OCI-LY1 (cell line): ENCODE measurements around the gene ARHGAP18.

ENCODE experiments used
- H2AFZ ChIP-seq: fragments of 200-600 bp; sonication (generic), shearing (Covaris generic); 2 replicates; pipeline ENCODE4 v1.6.0; 2014; ENCODE audit warnings: antibody characterized with exemption, mild to moderate bottlenecking, low read length
- H3F3A ChIP-seq: fragments of 200-600 bp; sonication (generic), shearing (Covaris generic); 2 replicates; pipeline ENCODE4 v1.6.0; 2014; ENCODE audit warnings: mild to moderate bottlenecking, antibody characterized with exemption, low read length, moderate library complexity; ENCODE audit not compliant: insufficient read depth
- H3K27ac ChIP-seq: fragments of 200-600 bp; sonication (generic); 2 replicates; pipeline ENCODE4 v1.5.1; 2014; ENCODE audit warnings: low read length, mixed run types, mild to moderate bottlenecking, low read depth; ENCODE audit not compliant: poor library complexity, severe bottlenecking
- H3K27me3 ChIP-seq: fragments of 200-600 bp; sonication (generic); 2 replicates; pipeline ENCODE4 v1.6.0; 2014; ENCODE audit warnings: antibody characterized with exemption, mild to moderate bottlenecking, low read length, moderate library complexity; ENCODE audit not compliant: insufficient read depth
- H3K36me3 ChIP-seq: fragments of 200-600 bp; sonication (generic); 2 replicates; pipeline ENCODE4 v1.6.1; 2014; ENCODE audit warnings: mild to moderate bottlenecking, antibody characterized with exemption, low read length, moderate library complexity, mixed read lengths; ENCODE audit not compliant: insufficient read depth
- H3K4me1 ChIP-seq: fragments of 200-600 bp; sonication (generic); 2 replicates; pipeline ENCODE4 v1.5.1; 2014; ENCODE audit warnings: mild to moderate bottlenecking, low read length, moderate library complexity; ENCODE audit not compliant: insufficient read depth, severe bottlenecking
- H3K4me2 ChIP-seq: fragments of 200-600 bp; sonication (generic), shearing (Covaris generic); 2 replicates; pipeline ENCODE4 v1.6.1; 2014; ENCODE audit warnings: low read length
- H3K4me3 ChIP-seq: fragments of 200-600 bp; sonication (generic); 2 replicates; pipeline ENCODE4 v1.5.1; 2014; ENCODE audit warnings: low read length, low read depth, mild to moderate bottlenecking, mixed read lengths; ENCODE audit not compliant: poor library complexity, severe bottlenecking
- H3K79me2 ChIP-seq: fragments of 200-600 bp; shearing (Covaris generic); 2 replicates; pipeline ENCODE4 v1.6.1; 2016; ENCODE audit warnings: mixed run types, low read length, mixed read lengths; ENCODE audit not compliant: insufficient read depth
- H3K9ac ChIP-seq: fragments of 200-600 bp; sonication (generic), shearing (Covaris generic); 2 replicates; pipeline ENCODE4 v1.6.1; 2014; ENCODE audit warnings: mild to moderate bottlenecking, low read length, mixed read lengths
- H3K9me2 ChIP-seq: fragments of 200-600 bp; sonication (generic), shearing (Covaris generic); 2 replicates; pipeline ENCODE4 v1.6.1; 2014; ENCODE audit warnings: low read depth, mild to moderate bottlenecking, low read length, mixed read lengths
- H3K9me3 ChIP-seq: fragments of 200-600 bp; shearing (Covaris generic); 2 replicates; pipeline ENCODE4 v1.6.1; 2014; ENCODE audit warnings: low read length, mixed read lengths
- H4K20me1 ChIP-seq: fragments of 200-600 bp; sonication (generic), shearing (Covaris generic); 2 replicates; pipeline ENCODE4 v1.6.0; 2016; ENCODE audit warnings: mild to moderate bottlenecking, low read length; ENCODE audit not compliant: insufficient read depth
- EZH2 ChIP-seq: fragments of 200-600 bp; sonication (generic), shearing (Covaris generic); IDR thresholded peaks from 2 replicates; pipeline ENCODE4 v1.8.0; 2017; ENCODE audit warnings: borderline replicate concordance, mixed run types, mild to moderate bottlenecking, antibody characterized with exemption, low read length, moderate library complexity, mixed read lengths
- TF ChIP-seq, protein P1 (sequence below): fragments of 200-600 bp; sonication (generic), shearing (Covaris generic); IDR thresholded peaks from 2 replicates; pipeline ENCODE4 v1.5.1; 2017; ENCODE audit warnings: mild to moderate bottlenecking, antibody characterized with exemption, low read length, moderate library complexity, mixed read lengths

Gene ARHGAP18

DNA sequence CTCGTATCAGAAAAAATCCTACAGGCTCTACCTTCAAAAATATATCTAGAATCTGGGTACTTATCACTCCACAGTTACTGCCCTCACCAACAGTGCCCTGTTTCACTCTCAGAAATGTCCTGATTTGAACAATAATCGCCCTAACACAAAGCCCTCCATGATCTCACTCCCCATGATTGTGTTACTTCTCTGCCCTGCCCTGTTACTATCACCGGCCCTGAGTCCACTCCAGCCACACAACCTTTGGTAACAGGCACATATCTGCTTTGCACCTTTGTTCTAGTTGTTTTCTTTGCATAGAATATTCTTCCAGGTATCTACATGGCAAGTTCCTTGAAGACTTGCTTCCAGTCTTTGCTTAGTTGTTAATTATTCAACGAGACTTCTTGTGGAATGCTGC is 142.0 kb downstream of the ARHGAP18 start:
- Histone ChIP-seq H3K9me2 (no peaks in the 10 kb centered on the region), H4K20me1 (no peaks in the 10 kb centered on the region), H2AFZ (no peak overlapping the region), H3K4me1 (no peaks in the 10 kb centered on the region), H3K36me3 (no peaks in the 10 kb centered on the region), H3F3A (no peaks in the 10 kb centered on the region), H3K79me2 (no peaks in the 10 kb centered on the region), H3K9ac (no peak overlapping the region), H3K9me3 (no peaks in the 10 kb centered on the region), H3K4me3 (no peak overlapping the region), H3K27ac (no peak overlapping the region), H3K27me3 (no peaks in the 10 kb centered on the region), H3K4me2 (no peak overlapping the region)
- TF ChIP-seq, protein P1, sequence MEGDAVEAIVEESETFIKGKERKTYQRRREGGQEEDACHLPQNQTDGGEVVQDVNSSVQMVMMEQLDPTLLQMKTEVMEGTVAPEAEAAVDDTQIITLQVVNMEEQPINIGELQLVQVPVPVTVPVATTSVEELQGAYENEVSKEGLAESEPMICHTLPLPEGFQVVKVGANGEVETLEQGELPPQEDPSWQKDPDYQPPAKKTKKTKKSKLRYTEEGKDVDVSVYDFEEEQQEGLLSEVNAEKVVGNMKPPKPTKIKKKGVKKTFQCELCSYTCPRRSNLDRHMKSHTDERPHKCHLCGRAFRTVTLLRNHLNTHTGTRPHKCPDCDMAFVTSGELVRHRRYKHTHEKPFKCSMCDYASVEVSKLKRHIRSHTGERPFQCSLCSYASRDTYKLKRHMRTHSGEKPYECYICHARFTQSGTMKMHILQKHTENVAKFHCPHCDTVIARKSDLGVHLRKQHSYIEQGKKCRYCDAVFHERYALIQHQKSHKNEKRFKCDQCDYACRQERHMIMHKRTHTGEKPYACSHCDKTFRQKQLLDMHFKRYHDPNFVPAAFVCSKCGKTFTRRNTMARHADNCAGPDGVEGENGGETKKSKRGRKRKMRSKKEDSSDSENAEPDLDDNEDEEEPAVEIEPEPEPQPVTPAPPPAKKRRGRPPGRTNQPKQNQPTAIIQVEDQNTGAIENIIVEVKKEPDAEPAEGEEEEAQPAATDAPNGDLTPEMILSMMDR, result no peak
- no peak for TF ChIP-seq EZH2

DNA sequence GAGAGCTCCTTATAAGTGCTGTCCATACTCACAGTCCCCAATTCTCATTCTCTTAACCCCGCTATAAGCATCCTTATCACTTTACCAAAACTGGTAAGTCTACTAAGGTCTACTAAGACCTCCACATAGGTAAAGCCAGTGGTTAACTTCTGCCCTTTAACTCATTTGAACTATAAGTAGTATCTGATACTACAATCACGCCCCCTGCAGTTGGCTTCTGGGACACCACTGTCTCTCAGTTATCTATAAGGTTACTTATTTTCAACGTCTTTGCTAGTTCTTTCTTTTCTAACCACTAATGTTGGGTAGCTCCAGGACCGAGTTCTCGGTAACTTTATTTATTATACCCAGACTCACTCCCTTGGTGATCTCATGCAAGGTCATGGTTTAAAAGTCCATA is 142.6 kb downstream of the ARHGAP18 start:
- no peaks in the 10 kb centered on the region for H3K4me1 ChIP-seq
- H3K79me2 ChIP-seq, result no peaks in the 10 kb centered on the region
- no peaks in the 10 kb centered on the region for H3K9me3 ChIP-seq
- no peak overlapping the region for H3K4me3 ChIP-seq
- no peaks in the 10 kb centered on the region for H3K36me3 ChIP-seq
- H3K9me2 ChIP-seq, result no peaks in the 10 kb centered on the region
- no peak overlapping the region for H3K27ac ChIP-seq
- TF ChIP-seq, protein P1, result peak; percentile 58
- TF ChIP-seq EZH2, result no peak
- no peaks in the 10 kb centered on the region for H4K20me1 ChIP-seq
- H3F3A ChIP-seq, result no peaks in the 10 kb centered on the region
- H3K4me2 ChIP-seq, result no peak overlapping the region
- H3K27me3 ChIP-seq, result no peaks in the 10 kb centered on the region
- H2AFZ ChIP-seq, result no peak overlapping the region
- no peak overlapping the region for H3K9ac ChIP-seq

GRCh38 chr6:129565811-129566210 is 144.2 kb downstream of the ARHGAP18 start:
- H3K4me1 ChIP-seq, result no peaks in the 10 kb centered on the region
- no peak overlapping the region for H3K4me2 ChIP-seq
- no peak overlapping the region for H3K27ac ChIP-seq
- no peaks in the 10 kb centered on the region for H3K9me2 ChIP-seq
- no peak overlapping the region for H2AFZ ChIP-seq
- H3K4me3 ChIP-seq, result no peak overlapping the region
- TF ChIP-seq, protein P1, result no peak
- no peak for TF ChIP-seq EZH2
- H3K27me3 ChIP-seq, result no peaks in the 10 kb centered on the region
- no peaks in the 10 kb centered on the region for H4K20me1 ChIP-seq
- no peaks in the 10 kb centered on the region for H3K36me3 ChIP-seq
- H3K9me3 ChIP-seq, result no peaks in the 10 kb centered on the region
- no peaks in the 10 kb centered on the region for H3K79me2 ChIP-seq
- H3K9ac ChIP-seq, result no peak overlapping the region
- H3F3A ChIP-seq, result no peaks in the 10 kb centered on the region
